ES-I3 (cell line): ENCODE data around the gene ALOX12.

ENCODE experiments used
- H3K36me3 ChIP-seq: 2 replicates; pipeline ENCODE4 v1.6.1; 2013; ENCODE audit warnings: mild to moderate bottlenecking, low read length, control low read depth, moderate library complexity; ENCODE audit not compliant: insufficient read depth
- H3K4me1 ChIP-seq: 2 replicates; pipeline ENCODE4 v1.6.1; 2013; ENCODE audit warnings: mild to moderate bottlenecking, control low read depth, low read length; ENCODE audit not compliant: insufficient read depth
- H3K9ac ChIP-seq: 2 replicates; pipeline ENCODE4 v1.6.1; 2013; ENCODE audit warnings: low read depth, mild to moderate bottlenecking, low read length, moderate library complexity
- H3K9me3 ChIP-seq: 2 replicates; pipeline ENCODE4 v1.6.1; 2013; ENCODE audit warnings: mild to moderate bottlenecking, low read length, moderate library complexity; ENCODE audit not compliant: control insufficient read depth, insufficient read depth

The ALOX12 gene

DNA sequence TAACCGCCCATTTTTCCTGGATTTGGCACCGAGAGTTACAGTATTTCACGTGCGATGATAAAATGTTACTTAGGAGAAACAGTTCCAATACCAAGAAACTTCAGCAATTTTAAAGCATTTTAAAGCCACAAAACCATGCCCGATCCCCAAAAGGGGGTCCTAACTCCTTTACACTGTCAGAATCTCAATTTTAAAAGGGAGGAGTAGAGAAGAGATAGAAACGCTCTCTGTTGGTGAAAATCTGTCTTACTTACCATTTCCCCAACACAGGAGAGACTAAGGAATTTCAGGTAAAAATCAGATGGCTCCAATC is 16.0 kb downstream of the ALOX12 start:
- H3K9me3 ChIP-seq = no peaks in the 10 kb centered on the region
- H3K36me3 ChIP-seq = no peaks in the 10 kb centered on the region
- peak overlapping the region; percentile 90 for H3K9ac ChIP-seq
- no peaks in the 10 kb centered on the region for H3K4me1 ChIP-seq

DNA sequence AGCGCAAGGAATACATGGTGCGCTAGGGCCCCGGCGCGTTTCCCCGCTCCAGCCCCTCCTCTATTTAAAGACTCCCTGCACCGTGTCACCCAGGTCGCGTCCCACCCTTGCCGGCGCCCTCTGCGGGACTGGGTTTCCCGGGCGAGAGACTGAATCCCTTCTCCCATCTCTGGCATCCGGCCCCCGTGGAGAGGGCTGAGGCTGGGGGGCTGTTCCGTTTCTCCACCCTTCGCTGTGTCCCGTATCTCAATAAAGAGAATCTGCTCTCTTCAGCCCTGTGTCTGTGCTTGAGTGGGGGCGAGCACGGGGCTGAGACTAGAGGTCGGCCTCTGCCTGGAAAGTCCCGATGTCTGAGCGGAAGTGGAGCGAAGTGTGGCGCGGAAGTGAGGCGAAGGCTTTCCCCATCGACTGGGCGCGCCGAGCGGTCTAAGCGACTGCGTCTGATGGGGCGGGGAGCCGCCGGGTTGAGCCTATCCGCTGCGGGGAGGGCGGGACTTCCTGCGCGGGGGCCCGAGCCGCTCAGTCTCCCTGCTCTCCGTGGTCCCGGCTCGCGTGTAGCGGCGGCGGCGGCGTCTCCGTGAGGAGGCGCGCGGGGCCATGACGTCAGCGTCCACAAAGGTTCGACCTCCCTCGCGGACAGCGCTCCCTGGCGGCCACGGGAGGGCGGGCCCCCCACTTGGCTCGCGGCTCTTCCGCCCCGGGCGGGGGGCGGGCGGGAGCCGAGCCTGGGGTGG is 18.6 kb downstream of the ALOX12 start:
- Histone ChIP-seq H3K4me1 (no peaks in the 10 kb centered on the region; the same call in 1 of the 2 replicates), H3K36me3 (no peaks in the 10 kb centered on the region), H3K9ac (peak overlapping the region; percentile 90), H3K9me3 (no peaks in the 10 kb centered on the region)

GRCh38 chr17:7014995-7015958 is 19.4 kb downstream of the ALOX12 start:
- no peaks in the 10 kb centered on the region for H3K36me3 ChIP-seq
- H3K9me3 ChIP-seq = no peaks in the 10 kb centered on the region
- peaks cover 2% of the 10 kb centered on the region for H3K4me1 ChIP-seq
- peak overlapping the region; percentile 90 for H3K9ac ChIP-seq

- no peaks in the 10 kb centered on the region for H3K36me3 ChIP-seq
- no peaks in the 10 kb centered on the region for H3K9me3 ChIP-seq
- H3K4me1 ChIP-seq = peaks cover 4% of the 10 kb centered on the region
- H3K9ac ChIP-seq = no peak overlapping the region
Measured at GRCh38 chr17:7016418-7016817, 20.6 kb downstream of the ALOX12 start.

- Histone ChIP-seq H3K36me3 (no peaks in the 10 kb centered on the region), H3K9ac (no peak overlapping the region), H3K9me3 (no peaks in the 10 kb centered on the region), H3K4me1 (peaks cover 4% of the 10 kb centered on the region)
Measured at GRCh38 chr17:7016886-7017826, 21.3 kb downstream of the ALOX12 start.

DNA sequence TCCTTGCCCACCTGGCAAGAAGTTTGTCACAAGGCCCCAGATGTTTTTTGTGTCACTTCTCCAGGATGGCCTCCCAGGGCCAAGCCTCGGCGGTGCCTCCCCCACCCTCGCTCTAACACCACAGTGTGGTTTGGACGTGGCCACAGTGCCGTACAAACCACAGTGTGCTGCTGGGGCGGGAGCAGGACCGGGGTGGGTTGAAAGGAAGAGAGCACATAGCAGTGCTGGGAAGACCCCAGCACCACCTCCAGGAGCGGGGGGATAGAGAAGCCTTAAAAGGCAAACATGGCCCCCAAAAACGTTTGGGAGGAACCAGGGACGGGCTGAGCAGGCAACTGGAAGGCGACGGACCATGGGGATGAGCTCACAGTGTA is 22.0 kb downstream of the ALOX12 start:
- no peak overlapping the region for H3K9ac ChIP-seq
- peaks cover 4% of the 10 kb centered on the region for H3K4me1 ChIP-seq
- no peaks in the 10 kb centered on the region for H3K36me3 ChIP-seq
- no peaks in the 10 kb centered on the region for H3K9me3 ChIP-seq

DNA sequence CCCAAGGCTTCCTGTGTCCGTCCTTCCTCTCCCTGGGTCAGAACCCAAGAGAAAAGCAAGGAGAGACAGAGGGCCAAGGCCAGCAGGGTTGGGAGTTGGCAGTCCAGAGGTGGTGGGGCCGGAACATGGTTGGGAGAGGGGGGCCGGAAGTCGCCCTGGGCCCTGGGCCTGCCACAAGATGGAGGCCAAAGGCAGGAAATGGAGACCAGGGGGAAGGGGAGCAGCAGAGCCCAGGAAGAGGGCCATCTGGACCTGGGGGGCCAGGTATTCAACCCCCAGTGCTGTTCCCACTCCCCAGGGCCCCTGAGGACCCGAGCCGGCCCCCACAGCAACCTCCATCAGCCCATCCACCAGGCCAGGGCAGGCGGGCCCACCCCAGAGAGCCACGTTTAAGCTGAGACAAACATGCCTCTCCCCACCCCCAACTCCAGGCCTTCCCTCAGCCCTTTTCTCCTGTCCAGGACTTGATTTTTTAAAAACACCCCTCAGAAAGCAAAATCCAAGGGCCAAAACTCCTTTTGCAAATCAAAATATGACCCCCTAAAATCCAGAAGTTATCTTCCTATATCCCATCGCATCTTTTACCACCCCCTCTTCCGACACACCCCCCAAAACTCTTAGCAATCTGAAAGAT is 22.6 kb downstream of the ALOX12 start:
- H3K4me1 ChIP-seq = peaks cover 4% of the 10 kb centered on the region
- no peak overlapping the region for H3K9ac ChIP-seq
- H3K36me3 ChIP-seq = no peaks in the 10 kb centered on the region
- no peaks in the 10 kb centered on the region for H3K9me3 ChIP-seq

GRCh38 chr17:7019367-7019766 is 23.5 kb downstream of the ALOX12 start:
- H3K4me1 ChIP-seq = peaks cover 4% of the 10 kb centered on the region
- H3K36me3 ChIP-seq = no peaks in the 10 kb centered on the region
- H3K9me3 ChIP-seq = no peaks in the 10 kb centered on the region
- H3K9ac ChIP-seq = peak overlapping the region; percentile 60

DNA sequence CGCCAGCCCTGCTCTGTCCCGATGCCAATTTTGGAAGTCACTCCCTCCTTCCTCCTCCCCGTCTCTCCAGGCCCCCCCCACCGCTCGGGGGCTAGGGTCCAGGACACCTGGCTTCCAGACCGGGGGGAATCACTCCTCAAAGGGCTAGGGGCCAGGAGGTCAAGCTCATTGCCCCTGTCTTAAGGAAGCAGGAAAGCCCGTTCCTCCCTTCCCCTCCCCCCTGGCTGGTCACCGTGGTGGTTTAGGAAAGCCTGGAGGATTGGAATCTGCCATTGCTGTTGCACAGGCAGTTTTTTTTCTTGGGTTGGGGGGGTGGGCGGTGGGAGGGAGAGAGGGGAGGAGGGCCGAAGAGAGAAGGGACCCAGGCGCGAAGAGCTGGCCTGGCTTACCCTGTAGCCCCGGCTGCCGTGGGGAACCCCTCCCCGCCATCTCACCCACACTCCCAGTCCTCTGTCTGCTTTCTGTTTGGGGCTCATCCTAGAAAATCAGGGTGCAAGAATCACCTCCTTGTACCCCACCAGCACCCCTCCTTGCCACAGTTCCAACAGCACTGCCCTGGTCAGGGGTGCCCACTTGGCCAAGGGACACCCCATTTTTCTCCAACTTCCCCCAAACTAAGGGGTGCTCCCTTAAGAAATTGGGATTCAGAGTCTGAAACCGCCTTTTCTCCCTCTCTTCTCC is 24.1 kb downstream of the ALOX12 start:
- H3K9me3 ChIP-seq = no peaks in the 10 kb centered on the region
- peaks cover 4% of the 10 kb centered on the region for H3K4me1 ChIP-seq
- H3K36me3 ChIP-seq = no peaks in the 10 kb centered on the region
- peak overlapping the region; percentile 60 for H3K9ac ChIP-seq

- Histone ChIP-seq H3K9me3 (no peaks in the 10 kb centered on the region), H3K9ac (peak overlapping the region; percentile 52; the same call in 1 of the 2 replicates), H3K36me3 (no peaks in the 10 kb centered on the region), H3K4me1 (peaks cover 4% of the 10 kb centered on the region)
Measured at GRCh38 chr17:7020894-7021664, 25.2 kb downstream of the ALOX12 start.

- peaks cover 4% of the 10 kb centered on the region for H3K4me1 ChIP-seq
- H3K9me3 ChIP-seq = no peaks in the 10 kb centered on the region
- H3K36me3 ChIP-seq = no peaks in the 10 kb centered on the region
- H3K9ac ChIP-seq = peak overlapping the region; percentile 52; the same call in 1 of the 2 replicates
Measured at GRCh38 chr17:7021993-7022778, 26.3 kb downstream of the ALOX12 start.

GRCh38 chr17:7022781-7023571 is 27.1 kb downstream of the ALOX12 start, which contains the start of gene BCL6B:
Gene BCL6B, plus strand, starts transcription at chr17:7023050. Its CDS starts 622 bp downstream, at chr17:7023672.
- peaks cover 4% of the 10 kb centered on the region for H3K4me1 ChIP-seq
- H3K9ac ChIP-seq = peak within 1 kb of the TSS; percentile 52
- no peaks in the 10 kb centered on the region for H3K36me3 ChIP-seq
- H3K9me3 ChIP-seq = no peaks in the 10 kb centered on the region
